HepG2 (cell line): ENCODE results near the gene ETV2. TPM values are rescaled to one million over a fixed set of nuclear protein-coding genes. Genes with fewer than 3 reads are reported as not detected.

Experiments
- AHR ChIP-seq: IDR thresholded peaks from 2 replicates; pipeline ENCODE4 v1.6.1; 2018; ENCODE audit warnings: missing genetic modification reagents, missing compliant biosample characterization
- ATAD3A ChIP-seq: sonication (generic); formaldehyde crosslinking; IDR thresholded peaks from 2 replicates; pipeline ENCODE4 v1.4.0; 2020; ENCODE audit warnings: missing genetic modification reagents
- BHLHE40 ChIP-seq: IDR thresholded peaks from 2 replicates; pipeline ENCODE4 v1.6.1; 2011; ENCODE audit warnings: low read length, improper control_type of control experiment
- CBFB ChIP-seq: sonication (generic); formaldehyde crosslinking; IDR thresholded peaks from 2 replicates; pipeline ENCODE4 v1.4.0; 2020; ENCODE audit warnings: missing genetic modification reagents
- ELF4 ChIP-seq: sonication (generic); formaldehyde crosslinking; IDR thresholded peaks from 2 replicates; pipeline ENCODE4 v1.5.0; 2020; ENCODE audit warnings: missing genetic modification reagents, mild to moderate bottlenecking, moderate library complexity, borderline replicate concordance
- ESRRA ChIP-seq: sonication (generic); formaldehyde crosslinking; IDR thresholded peaks from 2 replicates; pipeline ENCODE4 v1.5.1; 2020; ENCODE audit warnings: mild to moderate bottlenecking, low read depth, missing genetic modification reagents
- HMG20B ChIP-seq: conservative IDR thresholded peaks from 2 replicates; pipeline ENCODE4 v1.6.1; 2016; ENCODE audit warnings: missing genetic modification reagents, missing compliant biosample characterization
- KAT7 ChIP-seq: IDR thresholded peaks from 2 replicates; pipeline ENCODE4 v1.6.1; 2018; ENCODE audit warnings: borderline replicate concordance, missing compliant biosample characterization
- KAT8 ChIP-seq: IDR thresholded peaks from 2 replicates; pipeline ENCODE4 v1.6.1; 2016; ENCODE audit warnings: missing genetic modification reagents, missing compliant biosample characterization
- MAZ ChIP-seq, 2 experiments: sonication (generic) in 1 of 2; formaldehyde crosslinking in 1 of 2; IDR thresholded peaks; 2 replicates each; pipeline versions ENCODE4 v1.5.0 to v1.6.1; 2012 to 2020; ENCODE audit warnings: low read depth in 2 of 2, mild to moderate bottlenecking in 2 of 2, borderline replicate concordance in 1 of 2, improper control_type of control experiment in 1 of 2, low read length in 1 of 2, missing genetic modification reagents in 1 of 2, moderate library complexity in 1 of 2
- MIER3 ChIP-seq: IDR thresholded peaks from 2 replicates; pipeline ENCODE4 v1.6.1; 2016; ENCODE audit warnings: missing compliant biosample characterization, borderline replicate concordance
- NFE2L1 ChIP-seq: sonication (generic); formaldehyde crosslinking; IDR thresholded peaks from 2 replicates; pipeline ENCODE4 v1.4.0; 2020; ENCODE audit warnings: missing genetic modification reagents, mild to moderate bottlenecking, borderline replicate concordance
- PHB2 ChIP-seq: fragments of 450-650 bp; IDR thresholded peaks from 2 replicates; pipeline ENCODE4 v1.6.1; 2018; ENCODE audit not compliant: partially characterized antibody
- RBFOX2 ChIP-seq: fragments of 200-400 bp; formaldehyde crosslinking; IDR thresholded peaks from 2 replicates; pipeline ENCODE4 v1.6.1; 2017; ENCODE audit warnings: low read depth, mild to moderate bottlenecking, low read length
- THYN1 ChIP-seq: sonication (generic); formaldehyde crosslinking; IDR thresholded peaks from 2 replicates; pipeline ENCODE4 v1.8.1; 2023; ENCODE audit warnings: low read depth, mild to moderate bottlenecking, moderate library complexity, missing genetic modification reagents, borderline replicate concordance
- TRIM24 ChIP-seq: sonication (generic); formaldehyde crosslinking; IDR thresholded peaks from 2 replicates; pipeline ENCODE4 v1.8.0; 2022; ENCODE audit warnings: mild to moderate bottlenecking, missing genetic modification reagents
- U2AF2 ChIP-seq: fragments of 200-400 bp; formaldehyde crosslinking; IDR thresholded peaks from 2 replicates; pipeline ENCODE4 v1.6.1; 2017; ENCODE audit warnings: low read depth, mild to moderate bottlenecking, low read length
- ZBTB21 ChIP-seq: sonication (generic); formaldehyde crosslinking; IDR thresholded peaks from 2 replicates; pipeline ENCODE4 v1.4.0; 2020; ENCODE audit warnings: missing genetic modification reagents
- ZNF670 ChIP-seq: sonication (generic); formaldehyde crosslinking; IDR thresholded peaks from 2 replicates; pipeline ENCODE4 v1.8.0; 2022; ENCODE audit warnings: mild to moderate bottlenecking, missing genetic modification reagents, borderline replicate concordance
- ZNF709 ChIP-seq: sonication (generic); formaldehyde crosslinking; IDR thresholded peaks from 2 replicates; pipeline ENCODE4 v1.5.0; 2020; ENCODE audit warnings: mild to moderate bottlenecking, missing genetic modification reagents
- polyA plus RNA-seq, 8 experiments: library from polyadenylated mRNA; depleted of rRNA in 3 of 8; stranded (reverse) in 7 of 8; unstranded in 1 of 8; fragments of >200 nt; fragmentation: Illumina TruSeq in 4 of 8; extraction: Trizol in 4 of 8; gene quantifications; 2 replicates each; pipeline versions ENCODE4 v1.2.1 to v1.2.3, GENCODE V29; 2011 to 2016; ENCODE audit warnings: low read depth in 4 of 8, missing spikeins in 1 of 8, mixed read lengths in 1 of 8; ENCODE audit not compliant: insufficient read depth in 1 of 8
- total RNA-seq, 5 experiments: library from RNA; depleted of rRNA; stranded (reverse); fragments of >200 nt; fragmentation: Illumina TruSeq; extraction: Trizol; gene quantifications; 2 replicates each; pipeline ENCODE4 v1.2.3, GENCODE V29; 2016; ENCODE audit warnings: low read depth in 1 of 5
- TF ChIP-seq, protein P1 (sequence below): sonication (generic); formaldehyde crosslinking; IDR thresholded peaks from 2 replicates; pipeline ENCODE4 v1.8.0; 2022; ENCODE audit warnings: missing genetic modification reagents, mild to moderate bottlenecking, inconsistent platforms, borderline replicate concordance
- TF ChIP-seq, protein P2 (sequence below): sonication (generic); formaldehyde crosslinking; IDR thresholded peaks from 2 replicates; pipeline ENCODE4 v1.8.1; 2023; ENCODE audit warnings: mild to moderate bottlenecking, missing genetic modification reagents
- TF ChIP-seq, protein P3 (sequence below): sonication (generic); formaldehyde crosslinking; IDR thresholded peaks from 2 replicates; pipeline ENCODE4 v1.8.1; 2023; ENCODE audit warnings: mild to moderate bottlenecking, missing genetic modification reagents, borderline replicate concordance
- TF ChIP-seq, protein P4 (sequence below): IDR thresholded peaks from 2 replicates; pipeline ENCODE4 v1.6.1; 2016

Gene ETV2
- total and polyA plus RNA-seq, 2 of the 13 experiments (the other 11 are each of a cell fraction or from before 2014, with no cell fraction given), result 0.07 to 0.20 TPM

DNA sequence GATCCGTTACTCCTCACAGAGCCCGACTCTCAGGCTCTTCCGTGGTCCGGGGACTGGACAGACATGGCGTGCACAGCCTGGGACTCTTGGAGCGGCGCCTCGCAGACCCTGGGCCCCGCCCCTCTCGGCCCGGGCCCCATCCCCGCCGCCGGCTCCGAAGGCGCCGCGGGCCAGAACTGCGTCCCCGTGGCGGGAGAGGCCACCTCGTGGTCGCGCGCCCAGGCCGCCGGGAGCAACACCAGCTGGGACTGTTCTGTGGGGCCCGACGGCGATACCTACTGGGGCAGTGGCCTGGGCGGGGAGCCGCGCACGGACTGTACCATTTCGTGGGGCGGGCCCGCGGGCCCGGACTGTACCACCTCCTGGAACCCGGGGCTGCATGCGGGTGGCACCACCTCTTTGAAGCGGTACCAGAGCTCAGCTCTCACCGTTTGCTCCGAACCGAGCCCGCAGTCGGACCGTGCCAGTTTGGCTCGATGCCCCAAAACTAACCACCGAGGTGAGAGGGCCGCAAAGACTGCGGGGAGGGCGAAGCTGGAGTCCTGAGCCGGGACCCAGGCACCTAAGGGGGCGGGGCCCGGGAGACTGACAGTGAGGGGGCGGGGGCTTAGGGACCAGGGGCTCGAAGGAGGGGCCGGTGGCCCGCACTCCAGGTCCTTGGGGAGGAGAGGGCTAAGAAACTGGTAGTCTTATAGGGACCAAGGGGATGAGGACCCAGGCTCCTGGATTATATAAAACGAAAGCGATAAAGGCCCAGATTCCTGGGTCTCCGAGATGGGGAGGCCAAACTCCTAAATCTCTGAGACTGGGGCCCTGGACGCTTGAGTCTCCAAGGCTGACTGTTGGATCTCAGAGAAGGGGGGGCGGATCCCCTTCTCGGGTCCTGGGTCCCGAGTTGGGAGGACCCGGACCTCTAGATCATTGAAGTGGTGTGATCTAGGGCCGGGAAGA, 2.0 kb downstream of the ETV2 start (continued):
- peak; percentile 52 for TF ChIP-seq AHR (CRISPR knock-in tag)
- TF ChIP-seq, protein P1, sequence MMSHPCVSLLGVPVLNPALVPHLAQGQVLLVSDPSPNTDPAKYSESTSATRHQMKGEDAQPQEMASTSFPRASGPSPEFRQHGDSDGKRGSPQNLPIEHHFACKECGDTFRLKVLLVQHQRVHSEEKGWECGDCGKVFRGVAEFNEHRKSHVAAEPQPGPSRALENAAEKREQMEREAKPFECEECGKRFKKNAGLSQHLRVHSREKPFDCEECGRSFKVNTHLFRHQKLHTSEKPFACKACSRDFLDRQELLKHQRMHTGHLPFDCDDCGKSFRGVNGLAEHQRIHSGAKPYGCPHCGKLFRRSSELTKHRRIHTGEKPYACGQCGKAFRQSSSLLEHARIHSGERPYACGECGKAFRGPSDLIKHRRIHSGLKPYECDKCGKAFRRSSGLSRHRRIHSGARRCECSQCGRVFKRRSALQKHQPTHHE, result peak; percentile 52; the same call in 1 of the 2 replicates
- no peak for TF ChIP-seq ELF4 (CRISPR knock-in tag)
- TF ChIP-seq, protein P2, sequence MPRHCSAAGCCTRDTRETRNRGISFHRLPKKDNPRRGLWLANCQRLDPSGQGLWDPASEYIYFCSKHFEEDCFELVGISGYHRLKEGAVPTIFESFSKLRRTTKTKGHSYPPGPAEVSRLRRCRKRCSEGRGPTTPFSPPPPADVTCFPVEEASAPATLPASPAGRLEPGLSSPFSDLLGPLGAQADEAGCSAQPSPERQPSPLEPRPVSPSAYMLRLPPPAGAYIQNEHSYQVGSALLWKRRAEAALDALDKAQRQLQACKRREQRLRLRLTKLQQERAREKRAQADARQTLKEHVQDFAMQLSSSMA (CRISPR knock-in tag), result no peak
- TF ChIP-seq KAT7, result peak; percentile 69; the same call in 1 of the 2 replicates
- TF ChIP-seq PHB2, result no peak
- no peak for TF ChIP-seq U2AF2
- no peak for TF ChIP-seq MIER3 (CRISPR knock-in tag)
- TF ChIP-seq ESRRA (CRISPR knock-in tag), result no peak; the same call in 1 of the 2 replicates
- TF ChIP-seq ZBTB21, result no peak
- TF ChIP-seq NFE2L1 (CRISPR knock-in tag), result no peak
- no peak for TF ChIP-seq TRIM24 (CRISPR knock-in tag)
- TF ChIP-seq, protein P3, sequence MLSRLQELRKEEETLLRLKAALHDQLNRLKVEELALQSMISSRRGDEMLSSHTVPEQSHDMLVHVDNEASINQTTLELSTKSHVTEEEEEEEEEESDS (CRISPR knock-in tag), result peak; percentile 24; the same call in 1 of the 2 replicates
- peak; percentile 97 for TF ChIP-seq BHLHE40
- TF ChIP-seq, protein P4, sequence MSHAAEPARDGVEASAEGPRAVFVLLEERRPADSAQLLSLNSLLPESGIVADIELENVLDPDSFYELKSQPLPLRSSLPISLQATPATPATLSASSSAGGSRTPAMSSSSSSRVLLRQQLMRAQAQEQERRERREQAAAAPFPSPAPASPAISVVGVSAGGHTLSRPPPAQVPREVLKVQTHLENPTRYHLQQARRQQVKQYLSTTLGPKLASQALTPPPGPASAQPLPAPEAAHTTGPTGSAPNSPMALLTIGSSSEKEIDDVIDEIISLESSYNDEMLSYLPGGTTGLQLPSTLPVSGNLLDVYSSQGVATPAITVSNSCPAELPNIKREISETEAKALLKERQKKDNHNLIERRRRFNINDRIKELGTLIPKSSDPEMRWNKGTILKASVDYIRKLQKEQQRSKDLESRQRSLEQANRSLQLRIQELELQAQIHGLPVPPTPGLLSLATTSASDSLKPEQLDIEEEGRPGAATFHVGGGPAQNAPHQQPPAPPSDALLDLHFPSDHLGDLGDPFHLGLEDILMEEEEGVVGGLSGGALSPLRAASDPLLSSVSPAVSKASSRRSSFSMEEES (CRISPR knock-in tag), result 0 out of 2 replicates have a peak, but pooled peaks have one; percentile 37
- no peak for TF ChIP-seq THYN1 (CRISPR knock-in tag)
- TF ChIP-seq ZNF670, result peak; percentile 44; the same call in 1 of the 2 replicates
- TF ChIP-seq CBFB (CRISPR knock-in tag), result peak; percentile 67; the same call in 1 of the 2 replicates
- TF ChIP-seq ZNF709 (CRISPR knock-in tag), result no peak; the same call in 1 of the 2 replicates
- TF ChIP-seq RBFOX2, result peak; percentile 92
- TF ChIP-seq ATAD3A (CRISPR knock-in tag), result no peak
- no peak for TF ChIP-seq MAZ (IDR thresholded peaks at IDR 0.05; ENCODE audit: borderline replicate concordance, low read depth, low read length)
- peak; percentile 73; the same call in 1 of the 2 replicates for TF ChIP-seq MAZ (CRISPR knock-in tag; IDR thresholded peaks at IDR 0.05; ENCODE audit: low read depth)
- peak; percentile 66 for TF ChIP-seq KAT8 (CRISPR knock-in tag)
- TF ChIP-seq HMG20B, result 0 out of 2 replicates have a peak, but pooled peaks have one; percentile 41
